ENCODE data around the gene KREMEN1. TPM values are rescaled to one million over a fixed set of nuclear protein-coding genes. Genes with fewer than 3 reads are reported as not detected.
A peak's percentile ranks its signal among the peaks of the same experiment; 100 is the strongest.

The KREMEN1 gene
- total and polyA plus RNA-seq, 2 donors (not counting 1 experiment from before 2014, with no cell fraction given): 0.01 TPM; not detected in 1

GRCh38 chr22:29206372-29207242 lies 133.8 kb downstream of the KREMEN1 start:
- Histone ChIP-seq H3K9me3 (ENCODE audit: control extremely low read depth in 1 of 3, control insufficient read depth in 2 of 3, insufficient read depth in 1 of 3, low read length in 2 of 3) (peaks cover 0 to 10% (median 0%) of the 10 kb centered on the region in 3 donors), H3K9ac (ENCODE audit: low read length) (no peak overlapping the region), H3K4me3 (ENCODE audit: control extremely low read depth in 1 of 5, extremely low read depth in 1 of 5, insufficient read depth in 1 of 5, low read depth in 2 of 5, low read length in 4 of 5) (peak overlapping the region in 3 of 5 experiments; percentile 18 to 46 (median 23)), H3K4me1 (ENCODE audit: control insufficient read depth in 2 of 2, insufficient read depth in 2 of 2, low read length in 2 of 2) (peaks cover 37 to 44% of the 10 kb centered on the region in 2 donors), H4K20me1 (ENCODE audit: control insufficient read depth, insufficient read depth, low read length, poor library complexity, severe bottlenecking) (no peaks in the 10 kb centered on the region), H3K4me2 (replicated peaks; ENCODE audit: low read depth, low read length, poor library complexity, severe bottlenecking) (peak overlapping the region; percentile 72), H3K27me3 (replicated peaks in 1 of 4; ENCODE audit: control extremely low read depth in 1 of 4, control insufficient read depth in 3 of 4, insufficient read depth in 4 of 4, low read length in 3 of 4) (peaks cover 0 to 90% (median 27%) of the 10 kb centered on the region in 4 experiments), H2AFZ (ENCODE audit: insufficient read depth, low read depth, low read length, poor library complexity, severe bottlenecking) (peak overlapping the region; percentile 42), H3K27ac (ENCODE audit: low read length in 2 of 2) (no peak overlapping the region), H3K79me2 (ENCODE audit: control insufficient read depth, insufficient read depth, low read length) (no peaks in the 10 kb centered on the region), H3K36me3 (replicated peaks in 1 of 2; ENCODE audit: control extremely low read depth in 1 of 2, control insufficient read depth in 1 of 2, extremely low read depth in 1 of 2, insufficient read depth in 2 of 2, low read length in 1 of 2) (no peaks in the 10 kb centered on the region)
- H3K9me3 Mint-ChIP-seq (ENCODE audit: insufficient read depth): no peaks in the 10 kb centered on the region
- H3K4me1 Mint-ChIP-seq: peaks cover 42% of the 10 kb centered on the region
- TF ChIP-seq CTCF (IDR thresholded peaks at IDR 0.05) (no peak), EZH2 (IDR thresholded peaks at IDR 0.05; ENCODE audit: borderline replicate concordance, insufficient read depth, low read depth, low read length, poor library complexity, severe bottlenecking) (no peak)
- ATAC-seq (ENCODE audit: low read depth): no peak
- 41% methylated on average over 11 of the region's 19 CpGs for WGBS (ENCODE audit: insufficient coverage)
- H3K27ac Mint-ChIP-seq: no peak overlapping the region
- intact Hi-C loops (cut with micrococcal nuclease): no loop called here
- peak overlapping the region; percentile 76 for H3K4me3 Mint-ChIP-seq
- no peak for DNase-seq
- ChIA-PET CTCF (interaction anchor here (0.6 to 6.0 kb wide), 3 partner anchors 16 to 95 kb away, joined by 3 to 24 read pairs (median 4); no protein-coding TSS in a partner anchor), POLR2A (no interaction called here)
- peaks cover 64% of the 10 kb centered on the region for H3K27me3 Mint-ChIP-seq

GRCh38 chr22:29207243-29207550 lies 134.4 kb downstream of the KREMEN1 start:
- Histone ChIP-seq H3K79me2 (ENCODE audit: control insufficient read depth, insufficient read depth, low read length) (no peaks in the 10 kb centered on the region), H3K4me2 (replicated peaks; ENCODE audit: low read depth, low read length, poor library complexity, severe bottlenecking) (no peak overlapping the region), H4K20me1 (ENCODE audit: control insufficient read depth, insufficient read depth, low read length, poor library complexity, severe bottlenecking) (no peaks in the 10 kb centered on the region), H3K4me3 (ENCODE audit: control extremely low read depth in 1 of 5, extremely low read depth in 1 of 5, insufficient read depth in 1 of 5, low read depth in 2 of 5, low read length in 4 of 5) (no peak overlapping the region), H3K36me3 (replicated peaks in 1 of 2; ENCODE audit: control extremely low read depth in 1 of 2, control insufficient read depth in 1 of 2, extremely low read depth in 1 of 2, insufficient read depth in 2 of 2, low read length in 1 of 2) (no peaks in the 10 kb centered on the region), H3K27me3 (replicated peaks in 1 of 4; ENCODE audit: control extremely low read depth in 1 of 4, control insufficient read depth in 3 of 4, insufficient read depth in 4 of 4, low read length in 3 of 4) (peaks cover 0 to 84% (median 24%) of the 10 kb centered on the region in 4 experiments), H3K9me3 (ENCODE audit: control extremely low read depth in 1 of 3, control insufficient read depth in 2 of 3, insufficient read depth in 1 of 3, low read length in 2 of 3) (peaks cover 0 to 10% (median 0%) of the 10 kb centered on the region in 3 donors), H3K9ac (ENCODE audit: low read length) (no peak overlapping the region), H3K4me1 (ENCODE audit: control insufficient read depth in 2 of 2, insufficient read depth in 2 of 2, low read length in 2 of 2) (peaks cover 31 to 39% of the 10 kb centered on the region in 2 donors), H2AFZ (ENCODE audit: insufficient read depth, low read depth, low read length, poor library complexity, severe bottlenecking) (no peak overlapping the region), H3K27ac (ENCODE audit: low read length in 2 of 2) (no peak overlapping the region)
- intact Hi-C loops (cut with micrococcal nuclease): no loop called here
- Mint-ChIP-seq H3K27me3 (peaks cover 59% of the 10 kb centered on the region), H3K27ac (no peak overlapping the region), H3K4me3 (no peak overlapping the region), H3K4me1 (peaks cover 38% of the 10 kb centered on the region), H3K9me3 (ENCODE audit: insufficient read depth) (no peaks in the 10 kb centered on the region)
- no peak for ATAC-seq (ENCODE audit: low read depth)
- WGBS (ENCODE audit: insufficient coverage): 89% methylated on average over 5 of the region's 5 CpGs
- no peak for DNase-seq
- POLR2A ChIA-PET: no interaction called here
- no peak for TF ChIP-seq EZH2 (IDR thresholded peaks at IDR 0.05; ENCODE audit: borderline replicate concordance, insufficient read depth, low read depth, low read length, poor library complexity, severe bottlenecking)
- TF ChIP-seq CTCF (IDR thresholded peaks at IDR 0.05): no peak
- CTCF ChIA-PET: no interaction called here
